ENCODE measurements around the gene NHP2.
"Not testable (repeated sequence)": the region's sequence is repeated elsewhere in the genome, so short reads cannot be mapped to it uniquely, and the experiment has no call there.

NHP2 gene

GRCh38 chr5:178170455-178170854 is 16.8 kb upstream of the NHP2 start:
- DNase-seq = no peak

GRCh38 chr5:178165581-178165980 is 11.9 kb upstream of the NHP2 start:
- no peak for DNase-seq

- peak; percentile 48 for DNase-seq
Observed at GRCh38 chr5:178163772-178164735, 10.4 kb upstream of the NHP2 start.

- no peak for DNase-seq
Observed at GRCh38 chr5:178162481-178162880, 8.8 kb upstream of the NHP2 start.

- no peak for DNase-seq
Observed at GRCh38 chr5:178160176-178160575, 6.5 kb upstream of the NHP2 start.

GRCh38 chr5:178155065-178155464 is 1.4 kb upstream of the NHP2 start:
- DNase-seq = no peak

GRCh38 chr5:178152491-178153444 is 917 bp downstream of the NHP2 start:
- DNase-seq = no peak

- no peak for DNase-seq
Observed at GRCh38 chr5:178150977-178151734, 2.5 kb downstream of the NHP2 start.

- no peak for DNase-seq
Observed at GRCh38 chr5:178149199-178149932, 4.3 kb downstream of the NHP2 start.

- DNase-seq = no peak
Observed at GRCh38 chr5:178147406-178147805, 6.3 kb downstream of the NHP2 start.

- no peak for DNase-seq
Observed at GRCh38 chr5:178145965-178146820, 7.5 kb downstream of the NHP2 start.

GRCh38 chr5:178143901-178144300 is 9.8 kb downstream of the NHP2 start:
- no peak for DNase-seq

GRCh38 chr5:178143246-178143645 is 10.4 kb downstream of the NHP2 start:
- no peak for DNase-seq

GRCh38 chr5:178142642-178143041 is 11.0 kb downstream of the NHP2 start:
- no peak for DNase-seq

GRCh38 chr5:178141550-178141949 is 12.1 kb downstream of the NHP2 start:
- no peak for DNase-seq

GRCh38 chr5:178137991-178138390 is 15.7 kb downstream of the NHP2 start:
- no peak for DNase-seq

GRCh38 chr5:178136990-178137389 is 16.7 kb downstream of the NHP2 start:
- DNase-seq = no peak

GRCh38 chr5:178131446-178131996 is 22.2 kb downstream of the NHP2 start:
- no peak for DNase-seq

- DNase-seq = peak; percentile 31
Observed at GRCh38 chr5:178130576-178131445, 22.9 kb downstream of the NHP2 start, which contains the start of gene RMND5B. RMND5B (plus strand) TSS chr5:178131014; CDS start chr5:178138120, 7,106 bp downstream.

- DNase-seq = not testable (repeated sequence)
Observed at GRCh38 chr5:178130234-178130575, 23.5 kb downstream of the NHP2 start.

All from DMS153 (cell line).